Ishikawa (cell line): ENCODE data around the gene ARHGAP42.

Source experiments
- CEBPB ChIP-seq: IDR thresholded peaks from 2 replicates; pipeline ENCODE4 v1.6.1; 2012
- CREB1 ChIP-seq: IDR thresholded peaks from 2 replicates; pipeline ENCODE4 v1.6.1; 2012; ENCODE audit warnings: low read depth
- EGR1 ChIP-seq: IDR thresholded peaks from 2 replicates; pipeline ENCODE4 v1.6.1; 2012
- EP300 ChIP-seq: IDR thresholded peaks from 2 replicates; pipeline ENCODE4 v1.6.1; 2012; ENCODE audit warnings: borderline replicate concordance
- FOXM1 ChIP-seq: IDR thresholded peaks from 2 replicates; pipeline ENCODE4 v1.6.1; 2012; ENCODE audit warnings: low read depth, borderline replicate concordance
- NFIC ChIP-seq: IDR thresholded peaks from 2 replicates; pipeline ENCODE4 v1.6.1; 2012
- RAD21 ChIP-seq: IDR thresholded peaks from 2 replicates; pipeline ENCODE4 v1.6.1; 2012; ENCODE audit warnings: low read depth
- TAF1 ChIP-seq: IDR thresholded peaks from 2 replicates; pipeline ENCODE4 v1.6.1; 2012; ENCODE audit warnings: low read depth, mild to moderate bottlenecking
- TCF12 ChIP-seq: IDR thresholded peaks from 2 replicates; pipeline ENCODE4 v1.6.1; 2012; ENCODE audit warnings: low read depth
- TEAD4 ChIP-seq: IDR thresholded peaks from 2 replicates; pipeline ENCODE4 v1.6.1; 2012
- YY1 ChIP-seq: IDR thresholded peaks from 2 replicates; pipeline ENCODE4 v1.6.1; 2012; ENCODE audit warnings: low read depth
- ZBTB7A ChIP-seq: IDR thresholded peaks from 2 replicates; pipeline ENCODE4 v1.6.1; 2012; ENCODE audit warnings: low read depth
- TF ChIP-seq, protein P1 (sequence below): IDR thresholded peaks from 2 replicates; pipeline ENCODE4 v1.6.1; 2012
- TF ChIP-seq, protein P2 (sequence below): IDR thresholded peaks from 2 replicates; pipeline ENCODE4 v1.6.1; 2012
- TF ChIP-seq, protein P3 (sequence below): IDR thresholded peaks from 2 replicates; pipeline ENCODE4 v1.6.1; 2012; ENCODE audit warnings: low read depth, mild to moderate bottlenecking

The ARHGAP42 gene

GRCh38 chr11:100930185-100930778, 243.2 kb downstream of the ARHGAP42 start:
- TF ChIP-seq EP300 (no peak), YY1 (no peak), ZBTB7A (no peak), EGR1 (no peak), CREB1 (no peak), CEBPB (no peak), FOXM1 (no peak), TCF12 (no peak), NFIC (no peak), RAD21 (peak; percentile 71), TEAD4 (peak; percentile 89), TAF1 (no peak)
- TF ChIP-seq, protein P1, sequence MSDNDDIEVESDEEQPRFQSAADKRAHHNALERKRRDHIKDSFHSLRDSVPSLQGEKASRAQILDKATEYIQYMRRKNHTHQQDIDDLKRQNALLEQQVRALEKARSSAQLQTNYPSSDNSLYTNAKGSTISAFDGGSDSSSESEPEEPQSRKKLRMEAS = no peak
- TF ChIP-seq, protein P2, sequence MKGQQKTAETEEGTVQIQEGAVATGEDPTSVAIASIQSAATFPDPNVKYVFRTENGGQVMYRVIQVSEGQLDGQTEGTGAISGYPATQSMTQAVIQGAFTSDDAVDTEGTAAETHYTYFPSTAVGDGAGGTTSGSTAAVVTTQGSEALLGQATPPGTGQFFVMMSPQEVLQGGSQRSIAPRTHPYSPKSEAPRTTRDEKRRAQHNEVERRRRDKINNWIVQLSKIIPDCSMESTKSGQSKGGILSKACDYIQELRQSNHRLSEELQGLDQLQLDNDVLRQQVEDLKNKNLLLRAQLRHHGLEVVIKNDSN = no peak
- TF ChIP-seq, protein P3, sequence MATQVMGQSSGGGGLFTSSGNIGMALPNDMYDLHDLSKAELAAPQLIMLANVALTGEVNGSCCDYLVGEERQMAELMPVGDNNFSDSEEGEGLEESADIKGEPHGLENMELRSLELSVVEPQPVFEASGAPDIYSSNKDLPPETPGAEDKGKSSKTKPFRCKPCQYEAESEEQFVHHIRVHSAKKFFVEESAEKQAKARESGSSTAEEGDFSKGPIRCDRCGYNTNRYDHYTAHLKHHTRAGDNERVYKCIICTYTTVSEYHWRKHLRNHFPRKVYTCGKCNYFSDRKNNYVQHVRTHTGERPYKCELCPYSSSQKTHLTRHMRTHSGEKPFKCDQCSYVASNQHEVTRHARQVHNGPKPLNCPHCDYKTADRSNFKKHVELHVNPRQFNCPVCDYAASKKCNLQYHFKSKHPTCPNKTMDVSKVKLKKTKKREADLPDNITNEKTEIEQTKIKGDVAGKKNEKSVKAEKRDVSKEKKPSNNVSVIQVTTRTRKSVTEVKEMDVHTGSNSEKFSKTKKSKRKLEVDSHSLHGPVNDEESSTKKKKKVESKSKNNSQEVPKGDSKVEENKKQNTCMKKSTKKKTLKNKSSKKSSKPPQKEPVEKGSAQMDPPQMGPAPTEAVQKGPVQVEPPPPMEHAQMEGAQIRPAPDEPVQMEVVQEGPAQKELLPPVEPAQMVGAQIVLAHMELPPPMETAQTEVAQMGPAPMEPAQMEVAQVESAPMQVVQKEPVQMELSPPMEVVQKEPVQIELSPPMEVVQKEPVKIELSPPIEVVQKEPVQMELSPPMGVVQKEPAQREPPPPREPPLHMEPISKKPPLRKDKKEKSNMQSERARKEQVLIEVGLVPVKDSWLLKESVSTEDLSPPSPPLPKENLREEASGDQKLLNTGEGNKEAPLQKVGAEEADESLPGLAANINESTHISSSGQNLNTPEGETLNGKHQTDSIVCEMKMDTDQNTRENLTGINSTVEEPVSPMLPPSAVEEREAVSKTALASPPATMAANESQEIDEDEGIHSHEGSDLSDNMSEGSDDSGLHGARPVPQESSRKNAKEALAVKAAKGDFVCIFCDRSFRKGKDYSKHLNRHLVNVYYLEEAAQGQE = no peak

GRCh38 chr11:100932474-100933100, 245.5 kb downstream of the ARHGAP42 start:
- TF ChIP-seq RAD21 (peak; percentile 81), TEAD4 (no peak)

GRCh38 chr11:100936781-100937180, 249.7 kb downstream of the ARHGAP42 start:
- TF ChIP-seq FOXM1 (no peak), CREB1 (no peak), EGR1 (no peak)
- TF ChIP-seq, protein P3 = no peak

- TF ChIP-seq CEBPB = no peak
- TF ChIP-seq CREB1 = no peak
- no peak for TF ChIP-seq TAF1
- TF ChIP-seq, protein P1 = no peak
- TF ChIP-seq RAD21 = no peak
- TF ChIP-seq TCF12 = no peak
Measured at GRCh38 chr11:100939571-100939970, 252.5 kb downstream of the ARHGAP42 start.

- TF ChIP-seq ZBTB7A (no peak), TCF12 (no peak), TAF1 (no peak), NFIC (no peak), FOXM1 (no peak), YY1 (no peak), CEBPB (no peak), EP300 (no peak), RAD21 (no peak), CREB1 (no peak), EGR1 (no peak), TEAD4 (no peak)
- TF ChIP-seq, protein P2 = no peak
- TF ChIP-seq, protein P1 = no peak
- TF ChIP-seq, protein P3 = no peak
Measured at GRCh38 chr11:100940111-100940510, 253.0 kb downstream of the ARHGAP42 start.
